ENCODE results near the gene CLDN5. TPM values are rescaled to one million over a fixed set of nuclear protein-coding genes. Genes with fewer than 3 reads are reported as not detected.

CLDN5 gene
- total and polyA plus RNA-seq, 2 experiments from 2014 or later: 2.0 to 3.2 TPM

DNA sequence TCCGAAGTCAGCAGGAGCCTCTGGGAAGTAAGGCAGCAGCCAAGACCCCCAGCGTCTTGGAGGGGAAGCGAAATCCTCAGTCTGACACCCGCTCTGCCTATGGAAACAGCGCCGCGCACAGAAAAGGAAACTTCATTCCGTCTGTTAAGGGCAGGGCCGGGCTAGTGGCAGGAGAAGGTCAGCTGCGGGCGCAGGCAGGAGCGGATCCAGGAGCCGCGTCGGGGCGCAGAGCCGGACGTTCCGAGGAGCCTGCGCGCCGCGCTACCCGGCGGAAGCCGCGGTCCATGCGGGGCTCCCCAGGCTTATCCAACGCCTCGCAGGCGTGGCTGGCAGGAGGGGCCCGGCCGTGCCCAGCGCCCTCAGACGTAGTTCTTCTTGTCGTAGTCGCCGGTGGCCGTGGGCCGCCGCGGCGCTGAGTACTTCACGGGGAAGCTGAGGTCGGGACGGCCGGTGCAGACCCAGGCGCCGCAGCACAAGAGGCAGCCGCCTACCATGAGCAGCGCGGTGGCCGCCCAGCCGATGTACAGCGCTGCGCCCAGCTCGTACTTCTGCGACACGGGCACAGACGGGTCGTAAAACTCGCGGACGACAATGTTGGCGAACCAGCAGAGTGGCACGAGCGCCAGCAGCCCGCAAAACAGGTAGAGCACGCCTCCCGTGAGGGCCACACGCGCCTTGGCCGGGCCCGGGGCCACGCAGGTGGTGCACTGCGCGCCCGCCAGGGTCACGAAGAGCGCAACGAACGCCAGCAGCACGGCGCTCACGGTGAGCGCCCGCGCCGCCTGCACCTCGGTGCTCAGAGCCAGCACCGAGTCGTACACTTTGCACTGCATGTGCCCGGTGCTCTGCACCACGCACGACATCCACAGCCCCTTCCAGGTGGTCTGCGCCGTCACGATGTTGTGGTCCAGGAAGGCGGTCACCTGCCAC, 705 bp downstream of the CLDN5 start (continued):
- TF ChIP-seq ZNF462 (CRISPR knock-in tag; IDR thresholded peaks at IDR 0.05): no peak
- no peak for TF ChIP-seq ZNF114 (CRISPR knock-in tag; IDR thresholded peaks at IDR 0.05)
- TF ChIP-seq ETS1 (IDR thresholded peaks at IDR 0.05): no peak
- no peak for TF ChIP-seq ZNF331 (CRISPR knock-in tag; IDR thresholded peaks at IDR 0.05; ENCODE audit: low read depth)
- no peak for TF ChIP-seq REST (IDR thresholded peaks at IDR 0.05; ENCODE audit: unreplicated experiment)
- TF ChIP-seq POLR2AphosphoS5 (IDR thresholded peaks at IDR 0.05; ENCODE audit: low read depth): no peak; the same call in 1 of the 2 replicates
- TF ChIP-seq EZH2 (IDR thresholded peaks at IDR 0.05; ENCODE audit: low read depth, unreplicated experiment): peak; percentile 23
- TF ChIP-seq CREB1 (CRISPR knock-in tag; IDR thresholded peaks at IDR 0.05; ENCODE audit: low read depth): no peak
